Measurements from ENCODE around the gene COL1A1.

The COL1A1 gene

GRCh38 chr17:50174444-50174843 is 27.0 kb downstream of the COL1A1 start:
- no peak for DNase-seq (ENCODE audit: low read depth in 2 of 2, low spot score in 1 of 2)

GRCh38 chr17:50173335-50173941 is 28.0 kb downstream of the COL1A1 start:
- DNase-seq (ENCODE audit: low read depth in 2 of 2, low spot score in 1 of 2) = no peak

GRCh38 chr17:50172936-50173334 is 28.5 kb downstream of the COL1A1 start:
- no peak for DNase-seq (ENCODE audit: low read depth in 2 of 2, low spot score in 1 of 2)

- DNase-seq (ENCODE audit: low read depth in 2 of 2, low spot score in 1 of 2) = no peak
Observed at GRCh38 chr17:50172130-50172529, 29.3 kb downstream of the COL1A1 start.

GRCh38 chr17:50171371-50172071 is 29.9 kb downstream of the COL1A1 start:
- no peak for DNase-seq (ENCODE audit: low read depth in 2 of 2, low spot score in 1 of 2)

GRCh38 chr17:50170662-50171370 is 30.6 kb downstream of the COL1A1 start:
- DNase-seq (ENCODE audit: low read depth in 2 of 2, low spot score in 1 of 2) = no peak

GRCh38 chr17:50169881-50170459 is 31.5 kb downstream of the COL1A1 start:
- no peak for DNase-seq (ENCODE audit: low read depth in 2 of 2, low spot score in 1 of 2)

- no peak for DNase-seq (ENCODE audit: low read depth in 2 of 2, low spot score in 1 of 2)
Observed at GRCh38 chr17:50169121-50169764, 32.2 kb downstream of the COL1A1 start.

- DNase-seq (ENCODE audit: low read depth in 2 of 2, low spot score in 1 of 2) = no peak
Observed at GRCh38 chr17:50168319-50168718, 33.1 kb downstream of the COL1A1 start.

- no peak for DNase-seq (ENCODE audit: low read depth in 2 of 2, low spot score in 1 of 2)
Observed at GRCh38 chr17:50167371-50167770, 34.1 kb downstream of the COL1A1 start.

GRCh38 chr17:50166518-50167181 is 34.8 kb downstream of the COL1A1 start:
- no peak for DNase-seq (ENCODE audit: low read depth in 2 of 2, low spot score in 1 of 2)

GRCh38 chr17:50165867-50166517 is 35.4 kb downstream of the COL1A1 start, which contains the start of gene SGCA:
SGCA (plus strand) TSS chr17:50166005; CDS start chr17:50166041, 36 bp downstream.
- no peak for DNase-seq (ENCODE audit: low read depth in 2 of 2, low spot score in 1 of 2)

- DNase-seq (ENCODE audit: low read depth in 2 of 2, low spot score in 1 of 2) = no peak
Observed at GRCh38 chr17:50165466-50165865, 36.0 kb downstream of the COL1A1 start.

GRCh38 chr17:50165066-50165465 is 36.4 kb downstream of the COL1A1 start:
- DNase-seq (ENCODE audit: low read depth in 2 of 2, low spot score in 1 of 2) = no peak

GRCh38 chr17:50164697-50164988 is 36.8 kb downstream of the COL1A1 start:
- DNase-seq (ENCODE audit: low read depth in 2 of 2, low spot score in 1 of 2) = no peak

GRCh38 chr17:50163843-50164696 is 37.4 kb downstream of the COL1A1 start:
- DNase-seq (ENCODE audit: low read depth in 2 of 2, low spot score in 1 of 2) = no peak

- DNase-seq (ENCODE audit: low read depth in 2 of 2, low spot score in 1 of 2) = no peak
Observed at GRCh38 chr17:50162466-50163254, 38.8 kb downstream of the COL1A1 start.

- no peak for DNase-seq (ENCODE audit: low read depth in 2 of 2, low spot score in 1 of 2)
Observed at GRCh38 chr17:50161911-50162288, 39.5 kb downstream of the COL1A1 start.

All from stimulated activated CD8-positive, alpha-beta memory T cell treated with anti-CD3 and anti-CD28 coated beads, Interleukin-4, amount 100 ng/mL, for 1 hour (primary cell).